Transverse colon (tissue), 4 donors: ENCODE results near the gene MSH4.

Experiments
- POLR2A ChIP-seq: fragments of 450-650 bp; IDR thresholded peaks from one replicate; pipeline ENCODE4 v1.6.1; 2016; ENCODE audit warnings: antibody characterized with exemption, mild to moderate bottlenecking, moderate library complexity
- POLR2AphosphoS5 ChIP-seq, 3 donors: sonication (generic); formaldehyde crosslinking; IDR thresholded peaks; one replicate each; pipeline ENCODE4 v1.6.1; 2016; ENCODE audit warnings: antibody characterized with exemption in 3 of 3
- TF ChIP-seq, protein P1 (sequence below), 5 experiments: fragments of 200-600 bp in 3 of 5; fragments of 450-650 bp in 2 of 5; sonication (generic) in 3 of 5; IDR thresholded peaks; 1 replicate in 2 of 5; 2 replicates in 3 of 5; pipeline ENCODE4 v1.5.1; 2016 to 2017; ENCODE audit warnings: antibody characterized with exemption in 5 of 5, inconsistent platforms in 3 of 5, mild to moderate bottlenecking in 2 of 5, moderate library complexity in 1 of 5

DNA sequence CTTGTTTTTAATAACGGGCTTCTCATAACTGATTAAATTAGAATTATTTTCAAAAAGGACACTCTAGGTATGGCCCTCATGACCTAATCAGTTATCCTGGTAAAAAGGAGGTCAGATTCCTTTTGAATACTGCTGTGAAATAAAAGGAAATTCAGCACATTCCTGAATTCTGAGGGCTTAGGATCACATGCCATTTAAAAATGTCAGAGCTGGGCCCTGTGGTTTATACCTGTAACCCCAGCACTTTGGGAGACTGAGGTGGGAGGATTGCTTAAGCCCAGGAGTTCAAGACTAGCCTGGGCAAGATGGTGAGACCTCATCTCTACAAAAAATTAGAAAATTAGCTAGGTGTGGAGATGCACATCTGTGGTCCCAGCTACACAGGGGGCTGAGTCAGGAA, 28.7 kb upstream of the MSH4 start:
- TF ChIP-seq, protein P1, sequence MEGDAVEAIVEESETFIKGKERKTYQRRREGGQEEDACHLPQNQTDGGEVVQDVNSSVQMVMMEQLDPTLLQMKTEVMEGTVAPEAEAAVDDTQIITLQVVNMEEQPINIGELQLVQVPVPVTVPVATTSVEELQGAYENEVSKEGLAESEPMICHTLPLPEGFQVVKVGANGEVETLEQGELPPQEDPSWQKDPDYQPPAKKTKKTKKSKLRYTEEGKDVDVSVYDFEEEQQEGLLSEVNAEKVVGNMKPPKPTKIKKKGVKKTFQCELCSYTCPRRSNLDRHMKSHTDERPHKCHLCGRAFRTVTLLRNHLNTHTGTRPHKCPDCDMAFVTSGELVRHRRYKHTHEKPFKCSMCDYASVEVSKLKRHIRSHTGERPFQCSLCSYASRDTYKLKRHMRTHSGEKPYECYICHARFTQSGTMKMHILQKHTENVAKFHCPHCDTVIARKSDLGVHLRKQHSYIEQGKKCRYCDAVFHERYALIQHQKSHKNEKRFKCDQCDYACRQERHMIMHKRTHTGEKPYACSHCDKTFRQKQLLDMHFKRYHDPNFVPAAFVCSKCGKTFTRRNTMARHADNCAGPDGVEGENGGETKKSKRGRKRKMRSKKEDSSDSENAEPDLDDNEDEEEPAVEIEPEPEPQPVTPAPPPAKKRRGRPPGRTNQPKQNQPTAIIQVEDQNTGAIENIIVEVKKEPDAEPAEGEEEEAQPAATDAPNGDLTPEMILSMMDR (IDR thresholded peaks at IDR 0.05): no peak
- TF ChIP-seq POLR2AphosphoS5 (IDR thresholded peaks at IDR 0.05) (no peak), POLR2A (no peak)
